HG03159 (cell line): ENCODE results near the gene TMEM272.
A peak's percentile ranks its signal among the peaks of the same experiment; 100 is the strongest.

ENCODE experiments used
- ATAC-seq: cut with Tn5 transposase; IDR thresholded peaks from one replicate; pipeline ENCODE4 v1.9.1; 2021; ENCODE audit warnings: mild to moderate bottlenecking, moderate library complexity; ENCODE audit not compliant: unreplicated experiment

The TMEM272 gene

DNA sequence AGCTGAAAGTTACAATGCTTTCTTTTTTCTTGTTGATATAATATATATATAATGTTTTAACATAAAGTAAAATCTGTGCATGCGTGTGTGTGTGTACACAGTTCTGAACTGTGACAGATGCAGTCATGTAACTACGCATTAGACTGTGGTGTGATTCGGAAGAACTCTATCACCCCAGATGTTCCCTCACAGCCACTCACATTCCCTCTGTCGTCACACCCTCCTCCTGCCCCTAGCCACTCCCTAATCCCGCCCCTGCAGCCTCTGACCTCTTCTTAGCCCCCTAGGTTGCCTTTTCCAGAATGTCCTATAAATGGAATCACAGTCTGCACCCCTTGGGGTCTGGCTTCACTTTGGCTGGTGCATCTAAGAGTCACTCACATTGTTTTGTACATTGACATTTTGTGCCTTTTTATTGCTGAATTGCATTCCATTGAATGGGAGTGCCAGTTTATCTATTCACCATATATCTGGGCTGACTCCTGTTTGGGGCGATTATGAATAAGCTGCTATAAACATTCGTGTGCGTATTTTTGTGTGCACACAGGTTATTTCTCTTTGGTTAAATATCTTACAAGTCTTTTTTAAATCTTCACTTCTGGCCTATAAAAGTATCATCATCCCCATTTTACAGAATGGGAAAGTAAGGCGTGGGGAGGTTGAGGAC lies 61.4 kb downstream of the TMEM272 start:
- ATAC-seq, result no peak

DNA sequence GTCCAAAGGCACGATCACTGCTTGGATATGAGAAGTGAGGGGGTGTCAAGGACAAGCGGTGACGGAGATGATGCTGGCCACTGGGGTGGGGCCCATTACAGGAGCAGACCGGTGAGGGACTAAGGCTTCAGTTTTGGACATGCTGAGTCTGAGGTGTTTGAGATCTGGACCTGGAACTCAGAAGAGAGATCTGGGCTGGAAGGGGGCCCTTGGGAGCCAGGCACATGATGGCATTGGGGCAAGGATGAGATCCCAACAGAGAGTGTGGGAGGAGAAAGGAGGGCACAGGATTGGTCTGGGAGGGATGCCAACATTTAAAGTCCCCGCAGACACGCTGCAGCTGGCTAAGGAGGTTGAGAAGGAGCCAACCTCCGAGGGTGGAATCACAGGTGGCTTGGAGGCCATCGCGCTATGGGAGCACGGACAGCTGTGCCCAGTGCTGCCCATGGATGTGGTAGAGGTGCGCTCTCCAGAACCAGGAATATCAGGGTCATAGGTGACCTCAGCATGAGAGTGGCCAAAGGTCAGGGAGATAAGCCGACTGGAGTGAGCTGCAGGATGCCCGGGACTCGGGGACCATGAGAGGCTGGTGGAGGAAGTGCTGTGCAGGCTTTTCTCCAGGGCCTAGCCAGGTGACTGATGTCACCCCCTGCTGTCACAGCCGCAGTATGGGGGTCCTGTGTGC lies 62.8 kb downstream of the TMEM272 start:
- ATAC-seq, result no peak

DNA sequence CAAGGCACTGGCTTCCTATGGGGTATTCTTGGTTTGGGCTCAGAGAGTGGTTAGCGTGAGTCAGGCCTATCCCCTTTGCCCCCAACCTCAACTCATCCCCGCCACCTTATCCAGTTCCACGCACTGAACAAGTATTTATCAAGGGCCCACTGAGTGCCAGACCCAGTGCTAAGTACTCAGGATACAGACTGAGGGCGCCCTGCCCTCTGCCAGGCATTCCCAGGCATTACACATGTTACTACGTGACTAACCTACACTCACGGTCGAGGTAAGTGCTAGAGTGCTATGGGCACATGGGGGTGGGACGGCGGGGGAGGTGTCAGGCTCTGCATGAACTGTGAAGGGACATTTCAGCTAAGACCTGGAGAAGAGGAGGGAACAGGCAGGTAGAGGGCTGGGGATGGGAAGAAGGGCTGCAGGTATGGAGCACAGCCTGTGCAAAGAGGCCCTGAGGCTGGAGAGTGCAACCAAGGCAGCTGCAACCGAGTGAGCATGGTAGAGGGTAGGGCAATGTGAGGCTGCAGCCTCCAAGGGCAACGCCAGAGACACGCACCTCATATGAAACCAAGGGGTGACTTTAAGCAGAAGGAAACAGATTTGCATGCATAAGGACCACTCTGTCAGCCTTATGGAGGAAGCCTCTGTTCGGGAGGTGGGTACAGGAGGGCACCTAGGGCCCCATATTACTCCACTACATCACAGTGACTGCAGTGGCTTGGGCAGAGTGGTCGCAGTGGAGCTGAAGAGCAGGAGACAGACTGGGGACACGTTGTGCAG lies 63.5 kb downstream of the TMEM272 start:
- no peak for ATAC-seq

DNA sequence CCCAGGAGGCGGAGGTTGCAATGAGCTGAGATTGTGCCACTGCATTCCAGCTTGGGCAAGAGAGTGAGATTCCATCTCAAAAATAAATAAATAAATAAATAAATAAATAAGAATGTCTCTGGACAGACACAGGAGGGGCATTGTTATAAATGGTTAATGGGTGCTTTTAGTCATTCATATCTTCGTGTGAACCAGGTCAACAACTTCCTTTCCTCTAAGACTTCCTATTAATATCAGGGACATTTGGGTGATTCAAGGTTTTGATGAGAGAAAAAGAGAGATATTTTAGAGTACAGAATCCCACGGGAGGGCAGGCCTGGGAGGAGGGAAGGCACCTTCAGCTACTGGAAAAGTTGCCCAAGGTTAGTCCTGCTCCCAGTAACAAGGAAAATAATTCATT lies 64.9 kb downstream of the TMEM272 start:
- no peak for ATAC-seq

DNA sequence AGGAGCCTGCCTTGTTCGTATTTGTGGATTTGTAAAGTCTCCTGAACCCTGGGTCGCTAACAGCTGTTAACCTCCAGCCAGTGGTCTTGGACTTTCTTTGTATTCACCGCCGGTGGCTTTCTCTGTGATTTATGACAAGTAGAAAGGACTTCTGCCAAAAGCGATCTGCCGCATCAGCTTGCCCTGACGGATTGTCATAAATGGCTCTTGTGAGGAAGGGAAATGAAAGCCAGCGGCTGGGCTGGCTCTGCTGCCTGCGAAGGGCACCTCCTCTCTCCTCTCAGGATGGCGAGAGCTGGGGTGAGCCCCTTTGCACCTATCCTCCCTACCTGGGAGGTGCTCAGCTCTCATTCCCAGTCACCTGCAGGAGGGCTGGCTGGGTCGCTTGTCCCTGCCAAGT lies 66.6 kb downstream of the TMEM272 start:
- no peak for ATAC-seq

DNA sequence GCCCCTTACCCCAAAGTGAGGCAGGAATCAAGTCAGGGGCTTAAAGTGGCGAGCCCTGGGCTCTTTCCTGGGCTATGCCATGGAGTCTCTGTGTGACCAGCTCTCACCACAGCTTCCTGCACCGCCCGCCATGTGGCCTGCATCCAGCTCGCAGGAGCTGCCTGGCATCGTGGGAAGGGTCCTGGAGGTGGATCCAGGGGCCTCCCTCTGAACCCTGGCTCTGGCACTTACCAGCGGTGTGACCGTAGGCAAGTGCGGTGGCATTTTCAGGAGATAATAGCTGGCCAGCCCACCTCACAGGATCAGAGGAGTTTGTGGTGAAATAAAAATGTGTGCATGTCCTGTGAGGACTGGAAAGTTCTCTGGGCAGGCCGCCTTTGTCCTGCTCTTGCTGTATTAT lies 67.1 kb downstream of the TMEM272 start:
- ATAC-seq, result no peak

DNA sequence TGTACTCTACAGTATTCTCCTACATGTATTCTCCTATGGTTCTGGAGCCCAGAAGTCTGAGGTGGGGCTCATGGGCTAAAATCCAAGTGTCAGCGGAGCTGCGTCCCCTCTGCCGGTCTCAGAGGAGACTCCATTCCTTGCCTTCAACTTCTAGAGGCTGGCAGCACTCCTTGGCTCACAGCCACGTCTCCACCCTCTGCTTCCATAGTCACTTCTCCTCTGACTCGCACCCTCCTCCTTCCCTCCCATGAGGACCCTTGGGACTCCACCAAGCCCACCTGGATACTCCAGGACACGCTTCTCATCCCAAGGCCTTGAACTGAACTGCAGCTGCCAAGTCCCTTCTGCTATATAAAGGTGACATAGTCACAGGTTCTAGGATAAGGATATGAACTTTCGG lies 68.8 kb downstream of the TMEM272 start:
- no peak for ATAC-seq

DNA sequence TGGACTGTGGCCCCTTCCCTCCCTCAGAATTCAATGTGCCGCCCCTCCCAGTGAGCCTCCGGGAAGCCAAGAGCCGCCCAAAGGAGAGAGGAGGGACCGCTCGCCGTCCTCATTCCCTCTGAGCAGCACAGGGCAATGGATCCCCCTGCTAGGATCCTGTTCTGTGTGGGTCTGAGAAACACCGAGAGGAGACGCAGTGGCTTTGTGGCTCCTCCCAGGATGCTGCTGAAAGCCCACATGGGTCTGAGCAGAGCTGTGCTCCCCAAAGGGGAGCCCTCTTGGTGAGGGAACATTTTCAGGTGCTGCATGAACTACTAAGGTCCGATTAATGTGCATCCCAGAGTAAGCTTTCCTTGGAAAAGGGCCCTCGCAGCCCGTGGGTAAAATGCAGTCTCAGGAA lies 71.5 kb downstream of the TMEM272 start:
- ATAC-seq, result no peak

DNA sequence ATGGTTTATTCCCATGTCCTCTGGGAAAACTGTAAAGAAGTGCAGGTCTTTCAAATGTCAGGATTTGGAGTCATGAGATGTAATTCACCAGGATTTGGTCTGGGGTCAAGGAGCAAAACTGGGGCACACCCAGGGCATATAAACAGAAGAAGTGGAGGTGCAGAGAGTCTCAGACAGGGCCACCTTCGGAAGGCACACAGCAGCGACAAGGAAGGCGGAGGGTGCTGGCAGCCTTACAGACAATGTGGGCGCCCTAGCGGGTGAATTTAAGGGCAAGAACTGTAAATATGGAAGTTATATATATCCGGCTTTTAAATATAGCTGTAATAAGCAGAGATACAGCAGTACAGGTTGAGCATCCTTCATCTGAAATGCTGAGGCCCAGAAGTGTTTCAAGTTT lies 72.2 kb downstream of the TMEM272 start:
- no peak for ATAC-seq

DNA sequence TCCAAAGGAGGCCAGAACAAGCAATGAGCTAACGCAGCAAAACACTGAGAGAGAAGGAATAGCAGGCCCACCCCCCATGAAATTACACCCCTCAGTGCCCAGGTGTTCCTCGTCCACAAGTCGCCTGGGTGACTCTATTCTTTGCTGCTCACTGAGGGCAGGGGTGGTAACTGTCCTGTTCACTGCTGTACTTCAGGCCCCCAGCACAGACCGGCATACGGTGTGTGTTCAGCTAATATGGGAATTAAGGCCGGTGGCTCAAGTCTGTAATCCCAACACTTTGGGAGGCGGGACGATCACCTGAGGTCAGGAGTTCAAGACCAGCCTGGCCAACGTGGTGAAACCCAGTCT lies 72.9 kb downstream of the TMEM272 start:
- no peak for ATAC-seq

DNA sequence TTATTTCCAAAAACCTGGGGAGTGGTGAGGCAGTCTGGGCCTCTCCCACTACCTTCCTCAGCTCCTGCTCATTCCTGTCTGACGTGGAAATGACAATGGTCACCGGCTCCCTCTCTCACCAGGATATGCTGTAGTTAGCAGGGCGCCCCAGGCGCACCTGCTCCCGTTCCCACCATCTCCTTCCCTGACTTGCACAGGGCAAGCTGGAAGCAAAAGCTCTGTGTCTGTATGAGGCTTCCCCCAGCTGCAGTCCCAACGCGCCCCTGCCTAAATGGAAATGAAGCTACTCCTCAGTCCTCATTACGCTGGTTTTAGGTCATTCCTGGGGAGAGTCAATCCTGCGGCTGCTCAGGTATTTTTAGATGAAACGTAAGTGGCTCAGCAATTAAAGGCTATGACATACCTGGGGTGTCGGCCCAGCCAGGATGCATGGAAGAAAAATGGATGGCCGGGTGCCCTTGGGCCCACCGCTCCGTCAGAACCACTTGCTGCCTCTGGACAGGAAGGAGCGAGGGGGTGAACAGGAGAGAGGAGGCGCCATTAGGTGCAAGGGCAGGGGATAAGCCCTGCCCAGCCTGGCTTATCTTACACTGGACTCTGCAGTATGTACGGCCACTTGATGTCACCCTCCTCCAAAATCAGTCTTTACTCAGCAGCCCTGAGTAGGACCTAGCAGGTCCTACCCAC lies 73.4 kb downstream of the TMEM272 start:
- no peak for ATAC-seq

DNA sequence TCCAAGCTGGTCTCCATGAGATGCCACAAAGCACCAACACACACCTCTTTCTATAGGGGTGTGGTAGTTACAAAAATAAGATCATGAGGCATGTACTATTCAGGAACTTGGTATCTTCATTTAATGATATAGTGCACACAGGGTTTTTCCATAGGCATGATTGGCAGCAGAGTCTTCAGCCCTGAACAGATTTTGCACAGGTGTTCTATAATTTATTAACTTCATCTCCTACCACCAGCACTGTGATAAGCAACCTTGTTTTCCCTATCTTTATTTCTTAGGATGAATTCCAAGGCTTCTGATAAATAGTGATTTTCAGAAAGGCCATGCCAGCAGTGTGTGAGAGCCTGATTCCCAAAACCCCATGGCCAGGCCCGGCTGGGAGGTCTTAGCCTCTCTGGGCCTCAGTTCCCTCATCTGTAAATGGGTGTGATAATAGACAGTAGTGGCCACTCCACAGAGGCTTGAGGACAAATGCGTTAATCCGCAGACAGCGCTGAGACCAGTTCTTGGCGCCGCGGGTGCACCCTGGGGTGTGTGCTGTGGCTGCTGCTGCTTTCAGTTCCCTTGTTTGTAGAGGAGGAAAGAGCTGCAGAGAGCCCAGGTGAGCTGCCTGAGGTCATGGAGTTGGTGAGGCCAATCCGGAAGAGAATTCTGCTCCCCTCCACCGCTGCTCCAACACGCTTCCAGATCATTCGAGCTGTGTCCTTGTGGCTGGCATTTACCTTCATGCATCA lies 74.1 kb downstream of the TMEM272 start:
- no peak for ATAC-seq

DNA sequence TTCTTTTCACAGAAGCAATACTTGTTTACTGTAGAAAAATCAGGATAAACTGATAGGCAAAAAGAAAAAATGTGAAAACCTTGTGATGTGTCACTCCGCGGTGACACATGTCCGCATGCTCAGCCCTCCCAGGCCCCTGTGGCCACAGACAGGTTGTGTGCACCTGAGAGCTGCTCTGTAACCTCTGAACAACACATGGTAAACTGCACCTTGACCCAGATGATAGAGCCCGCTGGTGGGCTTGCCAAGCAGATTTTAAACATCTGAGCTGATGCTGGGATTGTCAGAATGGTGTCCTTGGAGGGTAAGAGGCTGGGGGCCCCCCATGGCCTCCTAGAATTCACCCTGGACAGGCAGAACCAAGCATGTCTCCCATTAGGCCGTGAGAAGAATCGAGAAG lies 74.8 kb downstream of the TMEM272 start:
- no peak for ATAC-seq

DNA sequence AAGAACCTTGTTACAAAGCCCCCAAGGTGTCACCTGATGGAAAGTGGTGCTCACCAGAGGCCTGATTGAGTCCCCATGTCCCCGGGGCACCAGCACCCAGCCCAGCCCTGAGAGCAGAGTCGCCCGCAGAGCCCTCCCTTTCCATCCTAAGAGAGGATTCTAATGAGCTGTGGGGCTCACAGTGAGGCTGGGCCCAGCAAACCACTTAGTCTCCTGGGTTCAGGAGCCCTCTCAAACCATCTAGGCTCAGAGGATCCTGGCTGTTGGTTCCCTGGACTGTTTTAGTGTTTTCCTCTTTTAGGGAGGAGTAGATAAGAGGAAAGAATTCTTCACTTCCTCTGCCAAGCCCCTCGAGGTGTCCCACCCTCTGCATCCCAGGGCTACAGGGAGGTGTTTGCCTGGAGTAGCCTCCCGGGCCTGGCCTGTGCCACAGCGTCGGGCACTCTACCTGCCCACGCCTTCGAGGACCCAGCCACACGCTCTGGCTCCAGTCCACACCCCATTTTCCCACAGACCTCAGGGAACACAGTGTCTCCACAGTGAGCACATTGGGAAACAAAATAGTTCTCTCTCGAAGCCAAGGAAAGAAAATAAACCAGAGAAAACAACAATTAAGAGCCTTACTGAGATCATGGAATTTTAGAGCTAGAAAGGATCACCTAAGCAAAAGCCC lies 75.4 kb downstream of the TMEM272 start:
- ATAC-seq, result no peak

DNA sequence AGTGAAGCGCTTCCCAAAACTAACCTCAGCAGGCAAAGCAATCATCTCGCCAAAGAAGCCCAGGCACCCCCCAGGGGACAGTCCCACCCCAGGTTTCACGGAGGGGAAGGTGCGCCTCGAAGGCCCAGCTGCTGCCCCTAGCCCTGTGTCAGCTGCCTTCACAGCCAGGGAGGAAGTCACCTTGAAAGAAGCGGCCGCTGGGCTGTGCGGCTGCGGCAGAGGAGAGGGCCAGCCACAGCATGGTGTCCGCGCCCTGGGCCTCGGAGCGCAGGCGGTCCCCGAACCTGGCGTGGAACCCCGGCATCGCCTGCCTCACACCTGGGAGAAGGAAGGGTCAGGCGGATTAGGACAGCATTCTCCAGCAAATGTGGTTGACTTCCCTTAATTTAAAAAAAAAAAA lies 76.0 kb downstream of the TMEM272 start:
- no peak for ATAC-seq

DNA sequence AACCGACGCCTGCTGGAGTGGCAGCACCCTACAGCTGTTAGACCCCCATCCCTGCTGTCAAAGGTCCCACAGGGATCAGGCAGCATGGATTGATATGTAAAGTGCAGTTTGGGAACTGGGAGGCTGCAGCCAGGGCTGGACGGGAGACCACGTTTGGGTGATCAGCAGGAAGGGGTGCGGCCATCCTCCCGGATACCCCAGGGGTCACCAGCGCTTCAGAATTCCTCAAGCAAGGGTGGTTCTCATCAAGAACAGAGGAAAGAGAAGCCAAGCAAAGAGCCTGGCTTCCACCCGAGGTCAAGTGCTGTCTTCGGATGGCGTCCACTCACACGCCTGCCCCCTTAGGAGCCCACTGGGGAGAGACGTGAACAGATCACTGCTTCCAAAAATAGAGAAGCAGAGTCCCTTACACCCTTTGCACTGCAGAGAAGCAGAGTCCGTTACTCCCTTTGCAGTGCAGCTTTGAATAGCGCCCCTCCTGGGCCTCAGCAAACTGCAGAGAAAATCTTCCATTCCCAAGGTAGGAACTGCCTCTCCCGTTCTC lies 76.5 kb downstream of the TMEM272 start:
- no peak for ATAC-seq

DNA sequence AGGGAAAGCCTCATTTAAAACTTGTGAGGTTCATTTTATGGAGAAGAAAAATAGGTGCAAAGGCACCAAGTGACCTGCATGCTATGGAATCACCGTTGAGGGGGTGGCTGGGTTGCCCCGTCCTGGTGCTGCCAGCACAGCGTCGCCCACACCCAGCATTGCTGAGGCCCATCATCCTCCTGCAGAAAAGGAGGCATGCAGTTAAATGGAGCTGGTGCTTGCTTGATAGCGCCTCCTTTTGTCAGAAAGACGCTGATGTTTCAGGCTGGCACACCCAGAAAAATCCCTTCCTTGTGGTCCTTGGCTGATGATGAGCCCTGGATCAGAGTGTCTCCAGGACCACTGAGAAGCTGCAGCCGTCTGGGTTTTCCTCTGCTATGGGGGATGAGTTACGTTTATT lies 77.9 kb downstream of the TMEM272 start:
- ATAC-seq, result no peak

DNA sequence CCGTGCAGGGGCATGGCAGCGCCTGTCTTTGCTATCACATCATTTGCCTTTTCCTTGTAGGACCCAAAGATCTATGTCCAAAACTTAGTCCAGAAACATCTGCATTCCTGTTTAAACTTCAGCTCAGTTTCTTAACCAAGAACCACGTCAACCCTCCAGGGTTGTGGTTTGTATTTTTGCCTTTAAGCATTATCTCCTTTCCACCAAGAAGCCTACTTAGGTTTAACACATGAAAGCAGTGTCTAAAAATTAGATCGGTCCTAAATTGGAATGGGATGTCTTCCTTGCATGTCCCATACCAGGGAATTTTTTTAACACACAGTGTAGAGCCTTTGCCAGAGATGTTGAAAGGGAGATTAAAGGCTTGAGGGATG lies 79.8 kb downstream of the TMEM272 start:
- no peak for ATAC-seq

DNA sequence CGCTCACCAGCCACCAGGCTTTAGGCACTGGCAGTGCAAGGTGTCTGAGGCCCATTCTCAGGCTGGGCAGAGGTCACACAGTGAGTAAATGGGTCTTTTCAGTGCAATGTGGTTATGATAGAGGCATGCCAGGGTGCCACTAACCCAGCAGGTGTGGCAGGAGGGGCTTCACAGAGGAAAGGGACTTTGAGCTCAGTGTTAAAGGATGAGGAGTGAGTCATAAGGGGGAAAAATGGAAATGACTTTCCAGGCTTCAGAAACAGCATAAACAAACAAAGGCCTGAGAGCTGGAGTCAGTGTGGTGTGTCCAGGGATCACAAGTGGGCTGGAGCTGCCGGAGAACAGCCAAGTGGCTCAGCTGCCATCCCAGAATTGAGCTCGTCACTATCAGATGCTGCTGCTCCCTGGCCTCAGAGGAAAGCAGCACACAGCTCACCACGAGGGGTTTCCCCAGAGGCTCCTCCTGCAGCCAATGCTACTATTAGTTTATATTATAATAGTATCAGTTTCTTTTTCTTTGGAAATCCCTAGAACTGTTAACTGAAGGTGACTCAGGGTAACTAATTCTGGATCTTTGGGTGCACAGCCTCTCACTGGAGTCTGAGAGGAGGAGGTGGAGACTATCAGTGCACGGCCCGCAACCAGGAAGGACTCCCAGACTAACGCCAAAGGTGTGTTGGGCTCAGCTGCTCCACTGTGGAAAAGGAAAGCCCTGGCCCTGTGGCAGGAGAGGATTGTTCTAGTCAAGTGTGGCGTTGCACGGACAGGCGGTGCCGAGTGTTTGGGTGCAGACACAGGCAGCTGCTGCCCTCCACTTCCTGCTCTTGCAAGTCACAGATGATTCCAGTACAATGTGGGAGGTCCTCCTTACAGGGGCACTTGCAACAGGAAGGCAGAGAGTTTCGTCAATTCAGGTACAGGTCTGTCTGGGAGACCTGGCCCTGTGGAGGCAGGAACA lies 80.5 kb downstream of the TMEM272 start:
- ATAC-seq, result peak; percentile 89
